OCI-LY3 (cell line): Measurements from ENCODE around the gene RBSN.

Experiments
- CTCF ChIP-seq: fragments of 200-600, 300-600 bp; sonication (generic); IDR thresholded peaks from 2 replicates; pipeline ENCODE4 v1.5.1; 2014; ENCODE audit warnings: antibody characterized with exemption, low read length, low read depth
- EZH2phosphoT487 ChIP-seq: fragments of 200-600 bp; shearing (Covaris generic); IDR thresholded peaks from 2 replicates; pipeline ENCODE4 v1.6.1; 2018; ENCODE audit warnings: antibody characterized with exemption, mixed run types, low read depth

GRCh38 chr3:15121936-15122335, 23.0 kb upstream of the RBSN start:
- TF ChIP-seq CTCF: no peak
- no peak for TF ChIP-seq EZH2phosphoT487
